ENCODE data around the gene SUSD1.

DNA sequence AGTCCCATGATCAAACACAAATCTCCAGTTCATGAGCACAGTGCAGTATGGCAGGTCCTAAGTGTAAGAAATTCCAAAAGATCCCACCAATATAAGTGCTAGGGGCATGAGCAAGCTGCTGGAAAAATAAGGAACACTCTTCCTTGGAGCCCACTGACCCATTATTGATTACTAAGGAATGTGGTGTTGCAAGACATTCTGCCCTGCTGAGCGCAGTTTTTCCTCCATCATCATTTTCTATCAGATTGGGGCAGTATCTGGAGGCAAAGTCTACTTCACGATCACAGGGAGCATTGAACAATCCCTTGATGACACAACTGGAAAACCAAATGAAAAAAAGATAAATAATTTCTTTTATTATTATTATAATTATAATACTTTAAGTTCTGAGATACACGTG, 149.2 kb downstream of the SUSD1 start:
- TF ChIP-seq, protein P1, sequence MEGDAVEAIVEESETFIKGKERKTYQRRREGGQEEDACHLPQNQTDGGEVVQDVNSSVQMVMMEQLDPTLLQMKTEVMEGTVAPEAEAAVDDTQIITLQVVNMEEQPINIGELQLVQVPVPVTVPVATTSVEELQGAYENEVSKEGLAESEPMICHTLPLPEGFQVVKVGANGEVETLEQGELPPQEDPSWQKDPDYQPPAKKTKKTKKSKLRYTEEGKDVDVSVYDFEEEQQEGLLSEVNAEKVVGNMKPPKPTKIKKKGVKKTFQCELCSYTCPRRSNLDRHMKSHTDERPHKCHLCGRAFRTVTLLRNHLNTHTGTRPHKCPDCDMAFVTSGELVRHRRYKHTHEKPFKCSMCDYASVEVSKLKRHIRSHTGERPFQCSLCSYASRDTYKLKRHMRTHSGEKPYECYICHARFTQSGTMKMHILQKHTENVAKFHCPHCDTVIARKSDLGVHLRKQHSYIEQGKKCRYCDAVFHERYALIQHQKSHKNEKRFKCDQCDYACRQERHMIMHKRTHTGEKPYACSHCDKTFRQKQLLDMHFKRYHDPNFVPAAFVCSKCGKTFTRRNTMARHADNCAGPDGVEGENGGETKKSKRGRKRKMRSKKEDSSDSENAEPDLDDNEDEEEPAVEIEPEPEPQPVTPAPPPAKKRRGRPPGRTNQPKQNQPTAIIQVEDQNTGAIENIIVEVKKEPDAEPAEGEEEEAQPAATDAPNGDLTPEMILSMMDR (IDR thresholded peaks at IDR 0.05; ENCODE audit: borderline replicate concordance, extremely low read depth, low read length, poor library complexity, severe bottlenecking), result no peak
- no peak for TF ChIP-seq EZH2 (IDR thresholded peaks at IDR 0.05; ENCODE audit: borderline replicate concordance, low read depth, low read length, severe bottlenecking)

All from DND-41 (cell line).